ENCODE data around the gene LRPPRC. TPM values are rescaled to one million over a fixed set of nuclear protein-coding genes. Genes with fewer than 3 reads are reported as not detected.
"Not testable (repeated sequence)": the region's sequence is repeated elsewhere in the genome, so short reads cannot be mapped to it uniquely, and the experiment has no call there.

LRPPRC gene
- total RNA-seq, 2 experiments from 2014 or later = 170 to 175 TPM

GRCh38 chr2:43939695-43940256 lies 56.0 kb downstream of the LRPPRC start:
- no peak overlapping the region for H3K27ac Mint-ChIP-seq
- peaks cover 20% of the 10 kb centered on the region for H3K36me3 Mint-ChIP-seq (ENCODE audit: low read depth)
- CTCF ChIA-PET = no interaction called here
- H3K4me1 Mint-ChIP-seq (ENCODE audit: low read depth) = peaks cover 7% of the 10 kb centered on the region
- H3K27me3 Mint-ChIP-seq (ENCODE audit: low read depth) = no peaks in the 10 kb centered on the region
- DNase-seq = no peak
- intact Hi-C loops (cut with micrococcal nuclease) = loop anchor here (10.0 kb wide), 1 partner anchor 235 kb away; no protein-coding TSS in a partner anchor
- no peak overlapping the region for H3K4me3 Mint-ChIP-seq
- H3K9me3 Mint-ChIP-seq = no peaks in the 10 kb centered on the region

- CTCF ChIA-PET = interaction anchor here (0.9 to 1.3 kb wide), 3 partner anchors 12 to 543 kb away, joined by 3 read pairs; no protein-coding TSS in a partner anchor
- H3K9me3 Mint-ChIP-seq = no peaks in the 10 kb centered on the region
- no peaks in the 10 kb centered on the region for H3K27me3 Mint-ChIP-seq (ENCODE audit: low read depth)
- peaks cover 16% of the 10 kb centered on the region for H3K4me1 Mint-ChIP-seq (ENCODE audit: low read depth)
- H3K36me3 Mint-ChIP-seq (ENCODE audit: low read depth) = peaks cover 26% of the 10 kb centered on the region
- no peak overlapping the region for H3K4me3 Mint-ChIP-seq
- DNase-seq = no peak
- intact Hi-C loops (cut with micrococcal nuclease) = loop anchor here (10.0 kb wide), 1 partner anchor 237 kb away; no protein-coding TSS in a partner anchor
- no peak overlapping the region for H3K27ac Mint-ChIP-seq
Measured at GRCh38 chr2:43937269-43937820, 58.4 kb downstream of the LRPPRC start.

- no peaks in the 10 kb centered on the region for H3K27me3 Mint-ChIP-seq (ENCODE audit: low read depth)
- peaks cover 26% of the 10 kb centered on the region for H3K36me3 Mint-ChIP-seq (ENCODE audit: low read depth)
- no peaks in the 10 kb centered on the region for H3K9me3 Mint-ChIP-seq
- CTCF ChIA-PET = interaction anchor here (0.5 to 1.0 kb wide), 3 partner anchors 17 to 326 kb away, joined by 3 read pairs; no protein-coding TSS in a partner anchor
- H3K4me3 Mint-ChIP-seq = no peak overlapping the region
- intact Hi-C loops (cut with micrococcal nuclease) = loop anchor here (10.0 kb wide), 1 partner anchor 240 kb away; no protein-coding TSS in a partner anchor
- H3K4me1 Mint-ChIP-seq (ENCODE audit: low read depth) = peaks cover 16% of the 10 kb centered on the region
- no peak for DNase-seq
- H3K27ac Mint-ChIP-seq = peak overlapping the region; percentile 70
Measured at GRCh38 chr2:43934567-43934966, 61.2 kb downstream of the LRPPRC start.

- Mint-ChIP-seq H3K9me3 (no peaks in the 10 kb centered on the region), H3K27me3 (ENCODE audit: low read depth) (no peaks in the 10 kb centered on the region), H3K27ac (no peak overlapping the region), H3K36me3 (ENCODE audit: low read depth) (peaks cover 37% of the 10 kb centered on the region), H3K4me3 (no peak overlapping the region), H3K4me1 (ENCODE audit: low read depth) (peaks cover 18% of the 10 kb centered on the region)
- intact Hi-C loops (cut with micrococcal nuclease) = loop anchor here (10.0 kb wide), 1 partner anchor 244 kb away; no protein-coding TSS in a partner anchor
- DNase-seq = no peak
- CTCF ChIA-PET = no interaction called here
Measured at GRCh38 chr2:43931293-43931692, 64.5 kb downstream of the LRPPRC start.

GRCh38 chr2:43927442-43927841 lies 68.3 kb downstream of the LRPPRC start:
- Mint-ChIP-seq H3K36me3 (ENCODE audit: low read depth) (peaks cover 40% of the 10 kb centered on the region), H3K27ac (no peak overlapping the region), H3K4me3 (no peak overlapping the region)

GRCh38 chr2:43925431-43925830 lies 70.4 kb downstream of the LRPPRC start:
- no peak overlapping the region for H3K27ac Mint-ChIP-seq
- H3K4me3 Mint-ChIP-seq = no peak overlapping the region
- H3K4me1 Mint-ChIP-seq (ENCODE audit: low read depth) = peaks cover 6% of the 10 kb centered on the region
- H3K36me3 Mint-ChIP-seq (ENCODE audit: low read depth) = peaks cover 44% of the 10 kb centered on the region
- no peak for DNase-seq
- H3K27me3 Mint-ChIP-seq (ENCODE audit: low read depth) = no peaks in the 10 kb centered on the region
- CTCF ChIA-PET = no interaction called here
- H3K9me3 Mint-ChIP-seq = no peaks in the 10 kb centered on the region
- intact Hi-C loops (cut with micrococcal nuclease) = no loop called here

More at GRCh38 chr2:43927442-43927841, 68.3 kb downstream of the LRPPRC start:
- CTCF ChIA-PET = no interaction called here
- intact Hi-C loops (cut with micrococcal nuclease) = no loop called here
- no peaks in the 10 kb centered on the region for H3K27me3 Mint-ChIP-seq (ENCODE audit: low read depth)
- no peaks in the 10 kb centered on the region for H3K9me3 Mint-ChIP-seq
- peaks cover 6% of the 10 kb centered on the region for H3K4me1 Mint-ChIP-seq (ENCODE audit: low read depth)
- no peak for DNase-seq

GRCh38 chr2:43924463-43924862 lies 71.3 kb downstream of the LRPPRC start:
- H3K4me1 Mint-ChIP-seq (ENCODE audit: low read depth) = peaks cover 6% of the 10 kb centered on the region

GRCh38 chr2:43911136-43911790 lies 84.5 kb downstream of the LRPPRC start:
- H3K27me3 Mint-ChIP-seq (ENCODE audit: low read depth); H3K27ac Mint-ChIP-seq; intact Hi-C loops (cut with micrococcal nuclease); H3K9me3 Mint-ChIP-seq; H3K4me3 Mint-ChIP-seq; H3K4me1 Mint-ChIP-seq (ENCODE audit: low read depth); CTCF ChIA-PET; DNase-seq: not testable (repeated sequence)
- peaks cover 27% of the 10 kb centered on the region for H3K36me3 Mint-ChIP-seq (ENCODE audit: low read depth)

More at GRCh38 chr2:43924463-43924862, 71.3 kb downstream of the LRPPRC start:
- DNase-seq = no peak
- no peak overlapping the region for H3K4me3 Mint-ChIP-seq
- no peak overlapping the region for H3K27ac Mint-ChIP-seq
- intact Hi-C loops (cut with micrococcal nuclease) = no loop called here
- H3K27me3 Mint-ChIP-seq (ENCODE audit: low read depth) = no peaks in the 10 kb centered on the region
- CTCF ChIA-PET = interaction anchor here (0.7 kb wide), 1 partner anchor 17 kb away, joined by 3 read pairs; no protein-coding TSS in a partner anchor
- no peaks in the 10 kb centered on the region for H3K9me3 Mint-ChIP-seq
- peaks cover 39% of the 10 kb centered on the region for H3K36me3 Mint-ChIP-seq (ENCODE audit: low read depth)

- intact Hi-C loops (cut with micrococcal nuclease) = no loop called here
- no peak overlapping the region for H3K27ac Mint-ChIP-seq
Measured at GRCh38 chr2:43906448-43907109, 89.2 kb downstream of the LRPPRC start.

GRCh38 chr2:43905871-43906270 lies 89.9 kb downstream of the LRPPRC start:
- CTCF ChIA-PET = interaction anchor here (0.5 kb wide), 1 partner anchor 62 kb away, joined by 3 read pairs; no protein-coding TSS in a partner anchor

More at GRCh38 chr2:43906448-43907109, 89.2 kb downstream of the LRPPRC start:
- Mint-ChIP-seq H3K4me1 (ENCODE audit: low read depth) (peaks cover 13% of the 10 kb centered on the region), H3K4me3 (no peak overlapping the region), H3K9me3 (no peaks in the 10 kb centered on the region), H3K27me3 (ENCODE audit: low read depth) (no peaks in the 10 kb centered on the region), H3K36me3 (ENCODE audit: low read depth) (peaks cover 31% of the 10 kb centered on the region)
- CTCF ChIA-PET = no interaction called here
- no peak for DNase-seq

GRCh38 chr2:43905371-43905803 lies 90.4 kb downstream of the LRPPRC start:
- CTCF ChIA-PET = interaction anchor here (0.5 kb wide), 1 partner anchor 62 kb away, joined by 3 read pairs; no protein-coding TSS in a partner anchor
- Mint-ChIP-seq H3K4me1 (ENCODE audit: low read depth) (peaks cover 13% of the 10 kb centered on the region), H3K9me3 (no peaks in the 10 kb centered on the region), H3K27ac (no peak overlapping the region), H3K36me3 (ENCODE audit: low read depth) (peaks cover 32% of the 10 kb centered on the region), H3K27me3 (ENCODE audit: low read depth) (no peaks in the 10 kb centered on the region), H3K4me3 (no peak overlapping the region)
- intact Hi-C loops (cut with micrococcal nuclease) = no loop called here
- DNase-seq = no peak

More at GRCh38 chr2:43905871-43906270, 89.9 kb downstream of the LRPPRC start:
- peaks cover 31% of the 10 kb centered on the region for H3K36me3 Mint-ChIP-seq (ENCODE audit: low read depth)
- intact Hi-C loops (cut with micrococcal nuclease) = no loop called here
- H3K27me3 Mint-ChIP-seq (ENCODE audit: low read depth) = no peaks in the 10 kb centered on the region
- DNase-seq = no peak
- no peaks in the 10 kb centered on the region for H3K9me3 Mint-ChIP-seq
- H3K4me3 Mint-ChIP-seq = no peak overlapping the region
- peaks cover 13% of the 10 kb centered on the region for H3K4me1 Mint-ChIP-seq (ENCODE audit: low read depth)
- H3K27ac Mint-ChIP-seq = no peak overlapping the region

GRCh38 chr2:43899589-43899988 lies 96.2 kb downstream of the LRPPRC start:
- H3K4me1 Mint-ChIP-seq (ENCODE audit: low read depth) = no peaks in the 10 kb centered on the region
- no peak for DNase-seq
- intact Hi-C loops (cut with micrococcal nuclease) = no loop called here
- CTCF ChIA-PET = no interaction called here
- peaks cover 26% of the 10 kb centered on the region for H3K36me3 Mint-ChIP-seq (ENCODE audit: low read depth)
- H3K4me3 Mint-ChIP-seq = no peak overlapping the region
- H3K27ac Mint-ChIP-seq = no peak overlapping the region
- H3K27me3 Mint-ChIP-seq (ENCODE audit: low read depth) = no peaks in the 10 kb centered on the region
- no peaks in the 10 kb centered on the region for H3K9me3 Mint-ChIP-seq

All from activated naive CD4-positive, alpha-beta T cell treated with anti-CD3 and anti-CD28 coated beads for 36 hours (primary cell).